Right lobe of liver (tissue), 4 donors: ENCODE results near the gene VPS52.

Experiments
- CTCF ChIP-seq, 4 donors: fragments of 200-600 bp in 3 of 4; fragments of 450-650 bp in 1 of 4; IDR thresholded peaks; one replicate each; pipeline versions ENCODE4 v1.5.1 to v1.8.0; 2016 to 2022; ENCODE audit warnings: antibody characterized with exemption in 4 of 4, mild to moderate bottlenecking in 2 of 4
- POLR2A ChIP-seq: fragments of 450-650 bp; IDR thresholded peaks from one replicate; pipeline ENCODE4 v1.6.1; 2017; ENCODE audit warnings: antibody characterized with exemption, mild to moderate bottlenecking
- donor health status: DM: no; HTN: no; CAD: no.
- donor health status: DM: no; HTN: no; CAD: no.
- donor health status: DM: no; HTN: yes; CAD: no.

DNA sequence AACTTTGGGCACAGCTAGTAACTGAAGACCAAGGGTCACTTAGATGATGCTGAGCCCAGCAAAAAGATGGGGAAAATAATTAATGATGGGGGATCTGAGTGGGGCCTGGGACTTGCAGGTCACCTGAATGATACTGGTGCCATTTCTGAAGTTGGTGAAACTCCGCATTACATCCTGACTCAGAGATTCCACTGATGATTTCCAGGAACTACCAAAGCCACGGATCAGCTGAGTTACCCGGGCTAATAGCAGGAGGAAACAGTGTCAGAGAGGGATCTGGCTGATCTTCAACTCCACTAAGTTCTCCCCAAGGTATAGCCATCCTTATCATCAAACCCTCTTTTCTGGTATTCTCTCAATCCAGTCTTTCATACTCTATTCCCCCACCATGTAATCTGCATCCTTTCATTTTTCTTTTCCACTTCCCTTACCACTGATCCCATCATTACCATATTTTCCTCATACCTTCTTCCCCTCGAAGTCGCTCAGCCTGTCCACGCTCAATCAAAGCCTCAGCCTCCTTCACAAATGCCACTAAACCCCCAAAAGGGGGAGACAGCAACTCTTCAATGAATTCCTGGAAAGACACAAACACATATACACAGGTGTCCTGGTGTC, 20.2 kb downstream of the VPS52 start:
- no peak for TF ChIP-seq CTCF (IDR thresholded peaks at IDR 0.05)
- TF ChIP-seq POLR2A = no peak
